ENCODE data around the gene AGFG2. TPM values are rescaled to one million over a fixed set of nuclear protein-coding genes. Genes with fewer than 3 reads are reported as not detected.
A peak's percentile ranks its signal among the peaks of the same experiment; 100 is the strongest.

Gene AGFG2
- polyA plus RNA-seq, 2 of the 4 experiments (the other 2 are of a cell fraction): 16.0 to 31.8 TPM

DNA sequence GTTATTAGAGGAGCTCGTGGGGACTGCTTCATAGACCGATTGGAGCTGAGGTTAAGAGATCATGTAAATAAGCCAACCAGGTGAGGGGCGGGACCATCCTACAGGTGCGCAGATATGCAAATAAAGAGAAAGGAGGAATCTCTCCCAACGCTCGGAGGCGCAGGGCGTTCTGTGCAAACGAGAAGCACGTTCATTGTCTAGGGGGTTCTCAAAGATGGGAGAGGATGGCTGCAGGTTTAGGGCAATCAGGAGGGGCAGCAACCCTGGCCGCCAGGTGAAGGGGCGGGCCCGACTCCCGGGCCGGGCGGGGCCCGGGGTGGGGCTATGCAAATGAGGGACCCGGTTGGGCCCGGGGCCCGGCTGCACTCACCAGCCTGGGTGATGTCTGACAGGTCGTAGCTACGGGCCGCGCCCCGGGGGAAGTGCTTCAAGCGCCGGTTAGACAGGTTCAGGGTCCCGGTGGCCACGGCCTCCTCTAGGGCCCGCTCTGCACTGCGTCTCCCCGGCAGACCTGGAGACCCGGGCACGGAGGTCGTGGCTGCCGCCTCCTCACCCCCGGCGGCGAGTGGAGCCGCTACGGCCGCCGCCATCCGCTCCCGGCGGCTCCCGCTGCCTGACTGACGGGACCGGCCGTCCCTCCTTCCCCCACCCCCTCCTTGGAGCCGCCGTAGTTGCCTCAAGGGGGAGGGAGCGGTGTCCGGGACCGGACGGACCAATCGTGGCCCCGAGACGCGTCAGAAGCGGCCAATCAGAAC, 46.7 kb downstream of the AGFG2 start, which contains the start of gene LRCH4 (continued):
- TF ChIP-seq TFCP2L1 (CRISPR knock-in tag; IDR thresholded peaks at IDR 0.05) (0 out of 2 replicates have a peak, but pooled peaks have one; percentile 86), SREBF2 (IDR thresholded peaks at IDR 0.05) (no peak), MYC (IDR thresholded peaks at IDR 0.05; ENCODE audit: borderline replicate concordance, low read length) (0 out of 2 replicates have a peak, but pooled peaks have one; percentile 8), MAZ (IDR thresholded peaks at IDR 0.05; ENCODE audit: borderline replicate concordance, low read depth, low read length) (peak; percentile 89), ZFP36 (IDR thresholded peaks at IDR 0.05; ENCODE audit: borderline replicate concordance, partially characterized antibody) (no peak), KDM1A (IDR thresholded peaks at IDR 0.05; ENCODE audit: low read depth) (no peak), HEYL (CRISPR knock-in tag; IDR thresholded peaks at IDR 0.05) (no peak), NPAS2 (CRISPR knock-in tag; IDR thresholded peaks at IDR 0.05; ENCODE audit: borderline replicate concordance) (no peak), RFX5 (IDR thresholded peaks at IDR 0.05) (no peak), EHMT2 (IDR thresholded peaks at IDR 0.05; ENCODE audit: low read depth) (no peak), CBX2 (IDR thresholded peaks at IDR 0.05; ENCODE audit: borderline replicate concordance, low read depth) (no peak), BHLHE40 (IDR thresholded peaks at IDR 0.05; ENCODE audit: low read depth, low read length) (no peak), ZSCAN20 (CRISPR knock-in tag; IDR thresholded peaks at IDR 0.05) (no peak), PHF8 (IDR thresholded peaks at IDR 0.05; ENCODE audit: borderline replicate concordance, low read depth) (peak; percentile 100), FOXS1 (CRISPR knock-in tag; IDR thresholded peaks at IDR 0.05) (no peak), SMC3 (IDR thresholded peaks at IDR 0.05) (0 out of 3 replicates have a peak, but pooled peaks have one; percentile 10), HOXA7 (CRISPR knock-in tag; IDR thresholded peaks at IDR 0.05) (no peak), NR3C1 (IDR thresholded peaks at IDR 0.05) (no peak), POLR2AphosphoS2 (conservative IDR thresholded peaks at IDR 0.05; ENCODE audit: low read length) (no peak), CBX8 (IDR thresholded peaks at IDR 0.05) (no peak), RAD21 (conservative IDR thresholded peaks at IDR 0.05 in 1 of 2, IDR thresholded peaks at IDR 0.05 in 1 of 2) (no peak), E2F6 (IDR thresholded peaks at IDR 0.05; ENCODE audit: borderline replicate concordance, low read depth) (no peak), KDM5A (IDR thresholded peaks at IDR 0.05) (no peak), ZNF302 (CRISPR knock-in tag; IDR thresholded peaks at IDR 0.05) (no peak), GATA3 (IDR thresholded peaks at IDR 0.05; ENCODE audit: borderline replicate concordance) (no peak)
- TF ChIP-seq, protein P1, sequence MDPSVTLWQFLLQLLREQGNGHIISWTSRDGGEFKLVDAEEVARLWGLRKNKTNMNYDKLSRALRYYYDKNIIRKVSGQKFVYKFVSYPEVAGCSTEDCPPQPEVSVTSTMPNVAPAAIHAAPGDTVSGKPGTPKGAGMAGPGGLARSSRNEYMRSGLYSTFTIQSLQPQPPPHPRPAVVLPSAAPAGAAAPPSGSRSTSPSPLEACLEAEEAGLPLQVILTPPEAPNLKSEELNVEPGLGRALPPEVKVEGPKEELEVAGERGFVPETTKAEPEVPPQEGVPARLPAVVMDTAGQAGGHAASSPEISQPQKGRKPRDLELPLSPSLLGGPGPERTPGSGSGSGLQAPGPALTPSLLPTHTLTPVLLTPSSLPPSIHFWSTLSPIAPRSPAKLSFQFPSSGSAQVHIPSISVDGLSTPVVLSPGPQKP (IDR thresholded peaks at IDR 0.05; ENCODE audit: low read depth, low read length): no peak
- TF ChIP-seq, protein P2, sequence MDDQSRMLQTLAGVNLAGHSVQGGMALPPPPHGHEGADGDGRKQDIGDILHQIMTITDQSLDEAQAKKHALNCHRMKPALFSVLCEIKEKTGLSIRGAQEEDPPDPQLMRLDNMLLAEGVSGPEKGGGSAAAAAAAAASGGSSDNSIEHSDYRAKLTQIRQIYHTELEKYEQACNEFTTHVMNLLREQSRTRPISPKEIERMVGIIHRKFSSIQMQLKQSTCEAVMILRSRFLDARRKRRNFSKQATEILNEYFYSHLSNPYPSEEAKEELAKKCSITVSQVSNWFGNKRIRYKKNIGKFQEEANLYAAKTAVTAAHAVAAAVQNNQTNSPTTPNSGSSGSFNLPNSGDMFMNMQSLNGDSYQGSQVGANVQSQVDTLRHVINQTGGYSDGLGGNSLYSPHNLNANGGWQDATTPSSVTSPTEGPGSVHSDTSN (IDR thresholded peaks at IDR 0.05): no peak; the same call in 1 of the 2 replicates
